HFF-Myc (cell line): ENCODE data around the gene MIPOL1.
"Not testable (repeated sequence)": the region's sequence is repeated elsewhere in the genome, so short reads cannot be mapped to it uniquely, and the experiment has no call there.

ENCODE experiments used
- DNase-seq: peaks from one replicate; pipeline ENCODE4 v3.0.0-alpha.2; 2011; ENCODE audit warnings: low read depth; ENCODE audit errors: extremely low read depth
- H3K4me3 ChIP-seq: replicated peaks from 2 replicates; pipeline ENCODE4 v1.5.1; 2011; ENCODE audit warnings: low read depth, mild to moderate bottlenecking, control low read depth, low read length
- CTCF ChIP-seq: IDR thresholded peaks from 2 replicates; pipeline ENCODE4 v1.5.1; 2012; ENCODE audit warnings: mild to moderate bottlenecking, low read depth, low read length, control low read depth; ENCODE audit errors: missing control alignments

MIPOL1 gene

GRCh38 chr14:37223947-37224474, 26.3 kb downstream of the MIPOL1 start:
- H3K4me3 ChIP-seq: no peak overlapping the region
- DNase-seq: no peak
- TF ChIP-seq CTCF: no peak

DNA sequence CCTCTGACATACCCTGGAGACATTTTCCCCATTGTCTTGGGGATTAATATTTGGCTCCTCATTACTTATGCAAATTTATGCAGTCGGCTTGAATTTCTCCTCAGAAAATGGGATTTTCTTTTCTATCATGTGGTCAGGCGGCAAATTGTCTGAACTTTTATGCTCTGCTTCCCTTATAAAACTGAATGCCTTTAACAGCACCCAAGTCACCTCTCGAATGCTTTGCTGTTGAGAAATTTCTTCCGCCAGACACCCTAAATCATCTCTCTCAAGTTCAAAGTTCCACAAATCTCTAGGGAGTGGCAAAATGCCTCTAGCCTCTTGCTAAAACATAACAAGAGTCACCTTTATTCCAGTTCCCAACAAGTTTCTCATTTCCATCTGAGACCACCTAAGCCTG, 27.9 kb downstream of the MIPOL1 start:
- not testable (repeated sequence) for H3K4me3 ChIP-seq, DNase-seq

DNA sequence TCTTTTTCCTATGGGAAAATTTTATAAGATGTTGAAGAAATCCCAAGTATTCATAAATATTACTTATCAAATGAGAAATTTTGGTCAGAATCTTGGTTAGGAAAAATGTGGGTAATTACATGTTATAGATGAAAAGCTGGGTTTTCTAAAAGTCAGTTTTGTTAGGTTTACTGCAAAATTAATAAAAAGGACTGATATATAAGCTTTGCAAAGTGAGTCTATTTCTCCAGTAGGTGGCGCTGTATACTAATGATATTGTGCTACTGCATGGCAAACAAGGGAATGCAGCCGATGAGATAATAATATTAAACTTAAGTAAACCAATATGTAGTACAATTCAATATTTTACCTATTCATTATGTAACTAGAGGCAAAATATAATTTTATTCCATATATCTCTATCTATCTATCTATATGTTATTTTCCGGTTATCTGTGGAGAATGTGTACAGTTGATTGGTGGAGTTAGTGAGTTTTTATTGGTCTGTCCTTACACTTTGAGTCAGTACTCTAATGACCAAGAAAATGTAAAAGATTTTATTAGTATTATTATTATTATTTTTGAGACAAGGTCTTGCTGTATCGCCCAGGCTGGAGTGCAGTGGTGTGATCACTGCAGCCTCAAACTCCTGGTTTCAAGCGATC, 32.9 kb downstream of the MIPOL1 start:
- DNase-seq: peak; percentile 51
- no peak overlapping the region for H3K4me3 ChIP-seq
- TF ChIP-seq CTCF: peak; percentile 63

DNA sequence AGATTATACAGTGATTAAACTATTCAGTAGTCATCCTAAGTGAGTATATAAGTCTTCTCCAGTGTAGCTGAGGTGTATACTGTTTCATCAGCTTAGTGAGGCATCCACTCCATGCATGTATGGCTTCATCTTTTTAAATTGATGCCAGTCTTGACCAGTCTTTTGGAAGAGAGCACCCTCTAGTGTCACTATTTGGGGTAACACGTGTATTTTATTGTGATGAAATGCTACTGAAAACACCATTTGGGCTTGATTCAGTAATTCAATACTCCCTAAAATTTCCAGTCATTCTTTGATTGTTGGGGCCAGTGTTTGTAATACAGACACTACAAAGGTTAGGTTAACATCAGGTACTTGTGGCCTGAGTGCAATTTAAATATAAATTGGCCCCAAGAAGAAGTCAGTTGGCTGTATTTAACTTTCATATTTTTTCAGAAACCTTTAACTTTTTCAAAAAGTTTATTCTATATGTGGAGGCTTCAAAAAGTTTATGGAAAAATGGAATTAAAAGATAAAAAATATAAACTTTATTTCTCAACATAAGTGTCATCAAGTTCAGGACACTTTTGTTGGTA, 35.3 kb downstream of the MIPOL1 start:
- peak; percentile 55 for TF ChIP-seq CTCF
- H3K4me3 ChIP-seq: no peak overlapping the region
- DNase-seq: peak; percentile 62

DNA sequence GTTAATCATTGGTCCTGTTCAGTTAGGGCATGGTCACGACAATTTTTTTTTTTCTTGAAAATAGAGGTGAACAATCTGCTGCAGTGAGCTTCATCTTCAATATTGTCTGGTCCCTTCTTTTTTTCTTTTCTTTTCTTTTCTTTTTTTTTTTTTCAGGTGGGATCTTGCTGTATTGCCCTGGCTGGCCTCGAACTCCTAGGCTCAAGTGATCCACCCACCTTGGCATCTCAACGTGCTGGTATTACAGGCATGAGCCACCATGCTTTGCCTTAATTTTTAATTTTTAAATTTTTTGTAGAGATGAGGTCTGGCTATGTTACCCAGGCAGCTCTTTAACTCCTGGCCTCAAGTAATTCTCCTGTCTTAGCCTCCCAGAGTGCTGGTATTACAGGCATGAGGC, 36.5 kb downstream of the MIPOL1 start:
- TF ChIP-seq CTCF: no peak
- DNase-seq: no peak
- no peak overlapping the region for H3K4me3 ChIP-seq

DNA sequence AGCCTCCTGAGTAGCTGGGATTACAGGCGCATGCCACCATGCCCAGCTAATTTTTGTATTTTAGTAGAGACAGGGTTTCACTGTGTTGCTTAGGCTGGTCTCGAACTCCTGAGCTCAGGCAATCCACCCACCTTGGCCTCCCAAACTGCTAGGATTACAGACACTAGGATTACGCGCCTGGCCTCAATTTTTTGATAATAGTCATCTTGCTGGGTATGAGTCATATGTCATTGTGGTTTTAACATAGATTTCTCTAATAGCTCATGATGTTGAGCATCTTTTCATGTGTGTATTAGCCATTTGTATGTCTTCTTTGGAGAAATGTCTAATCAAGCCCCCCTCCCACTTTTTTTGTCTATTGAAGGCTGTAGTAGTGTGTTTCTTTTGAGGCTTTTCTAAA, 38.3 kb downstream of the MIPOL1 start:
- DNase-seq, H3K4me3 ChIP-seq: not testable (repeated sequence)

DNA sequence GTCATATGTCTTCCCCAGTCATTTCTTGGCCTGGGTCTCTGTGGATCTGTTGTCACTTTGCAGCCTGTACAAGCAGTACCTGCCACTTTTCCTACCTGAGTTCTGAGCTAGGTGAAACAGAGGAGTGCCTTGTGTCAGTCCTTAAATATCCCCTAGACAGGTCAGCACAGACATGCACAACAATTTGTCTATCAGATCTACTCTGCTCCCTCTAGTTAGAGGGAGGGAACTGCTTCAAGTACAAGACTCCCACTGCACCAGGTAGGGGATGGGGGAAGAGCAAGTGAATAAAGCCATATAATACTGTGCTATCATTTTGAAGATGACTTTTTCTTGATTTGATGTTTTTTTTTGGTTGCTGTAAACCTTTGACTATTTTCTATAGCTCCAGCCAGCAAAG, 39.4 kb downstream of the MIPOL1 start:
- no peak for DNase-seq
- no peak overlapping the region for H3K4me3 ChIP-seq
- no peak for TF ChIP-seq CTCF

DNA sequence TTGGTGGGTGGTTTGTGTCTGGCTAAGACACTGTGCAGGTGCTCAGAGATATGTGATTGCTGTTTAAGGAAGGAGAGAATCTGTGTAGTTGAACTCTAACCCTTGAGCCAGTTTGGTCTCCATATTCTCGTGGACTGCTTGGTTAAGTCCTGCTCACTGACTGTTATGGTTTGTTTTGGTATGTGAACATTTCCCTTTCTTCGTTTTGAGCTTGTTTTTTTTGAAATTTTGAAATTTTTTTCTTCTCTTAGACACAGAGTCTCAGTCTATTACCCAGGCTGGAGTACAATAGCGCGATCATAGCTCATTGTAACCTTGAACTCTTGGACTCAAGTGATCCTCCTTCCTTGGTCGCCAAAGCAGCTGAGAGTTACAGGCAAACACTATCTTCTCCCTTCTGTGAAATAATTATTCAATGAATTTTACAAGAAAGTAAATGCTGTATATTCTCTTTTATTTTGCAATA, 40.0 kb downstream of the MIPOL1 start:
- H3K4me3 ChIP-seq: no peak overlapping the region
- no peak for TF ChIP-seq CTCF
- no peak for DNase-seq
